SK-N-SH (cell line): ENCODE measurements around the gene NEMP2. TPM values are rescaled to one million over a fixed set of nuclear protein-coding genes. Genes with fewer than 3 reads are reported as not detected.

Experiments used
- CTCF ChIA-PET: fragments of 300-600, 350-600 bp; formaldehyde crosslinking; extraction: SDS; loops from one replicate; lab custom pipeline; 2021; lab: Yijun Ruan, JAX
- POLR2A ChIA-PET: fragments of 350-600 bp; sonication (Branson Sonifier 250); formaldehyde crosslinking; extraction: SDS; loops from one replicate; lab custom pipeline; 2020; ENCODE audit warnings: antibody characterized with exemption, inconsistent platforms; lab: Yijun Ruan, JAX
- DNase-seq: peaks from one replicate; pipeline ENCODE4 v3.0.0; 2012
- H2AFZ ChIP-seq: fragments of 200-600 bp; sonication (generic); 2 replicates; pipeline ENCODE4 v1.8.1; 2016; ENCODE audit warnings: antibody characterized with exemption, mild to moderate bottlenecking, low read depth
- H3F3A ChIP-seq: fragments of 200-600 bp; sonication (generic); replicated peaks from 2 replicates; pipeline ENCODE3; 2016; ENCODE audit warnings: antibody characterized with exemption, mild to moderate bottlenecking; ENCODE audit not compliant: insufficient read depth
- H3K27ac ChIP-seq, 2 experiments: fragments of 200-500 bp in 1 of 2; fragments of 200-600 bp in 1 of 2; sonication (Bioruptor generic) in 1 of 2; sonication (generic), shearing (Covaris generic) in 1 of 2; 2 replicates each; pipeline versions ENCODE4 v1.5.1 to v1.6.1; 2014 to 2016; ENCODE audit warnings: low read depth in 2 of 2, inconsistent platforms in 1 of 2, low read length in 1 of 2, mild to moderate bottlenecking in 1 of 2, mixed read lengths in 1 of 2
- H3K27me3 ChIP-seq: fragments of 200-600 bp; sonication (generic), shearing (Covaris generic); 2 replicates; pipeline ENCODE4 v1.6.1; 2016; ENCODE audit warnings: mixed run types; ENCODE audit not compliant: insufficient read depth
- H3K36me3 ChIP-seq, 2 experiments: fragments of 200-500 bp in 1 of 2; fragments of 200-600 bp in 1 of 2; sonication (Bioruptor generic) in 1 of 2; sonication (generic) in 1 of 2; replicated peaks in 1 of 2; 2 replicates each; pipeline versions ENCODE3 to v1.5.1; 2014 to 2016; ENCODE audit warnings: low read length in 1 of 2, mild to moderate bottlenecking in 1 of 2; ENCODE audit not compliant: insufficient read depth in 2 of 2, control insufficient read depth in 1 of 2
- H3K4me1 ChIP-seq, 2 experiments: fragments of 200-500 bp in 1 of 2; fragments of 200-600 bp in 1 of 2; sonication (Bioruptor generic) in 1 of 2; sonication (generic), shearing (Covaris generic) in 1 of 2; 2 replicates each; pipeline versions ENCODE4 v1.5.1 to v1.6.1; 2014 to 2016; ENCODE audit warnings: low read depth in 1 of 2, low read length in 1 of 2, mixed run types in 1 of 2; ENCODE audit not compliant: insufficient read depth in 2 of 2, control insufficient read depth in 1 of 2
- H3K4me2 ChIP-seq: fragments of 200-600 bp; sonication (generic), shearing (Covaris generic); 2 replicates; pipeline ENCODE4 v1.6.1; 2017; ENCODE audit warnings: mixed run types
- H3K4me3 ChIP-seq, 2 experiments: fragments of 200-500 bp in 1 of 2; fragments of 200-600 bp in 1 of 2; sonication (Bioruptor generic) in 1 of 2; sonication (generic), shearing (Covaris generic) in 1 of 2; 2 replicates each; pipeline versions ENCODE4 v1.5.1 to v1.8.1; 2014 to 2016; ENCODE audit warnings: low read depth in 2 of 2, inconsistent platforms in 1 of 2, low read length in 1 of 2, mild to moderate bottlenecking in 1 of 2, mixed read lengths in 1 of 2, moderate library complexity in 1 of 2
- H3K79me2 ChIP-seq: fragments of 200-600 bp; sonication (generic); 2 replicates; pipeline ENCODE4 v1.8.1; 2017; ENCODE audit warnings: mild to moderate bottlenecking; ENCODE audit not compliant: insufficient read depth
- H3K9ac ChIP-seq: fragments of 200-600 bp; sonication (generic); 2 replicates; pipeline ENCODE4 v1.6.1; 2017; ENCODE audit warnings: mixed run types
- H3K9me2 ChIP-seq: fragments of 200-600 bp; sonication (generic); 2 replicates; pipeline ENCODE4 v1.6.1; 2017; ENCODE audit warnings: mixed run types
- H3K9me3 ChIP-seq: fragments of 200-600 bp; sonication (generic); 2 replicates; pipeline ENCODE4 v1.6.1; 2017; ENCODE audit warnings: mixed run types, mild to moderate bottlenecking, moderate library complexity
- H4K20me1 ChIP-seq: fragments of 200-600 bp; sonication (generic); 2 replicates; pipeline ENCODE4 v1.6.1; 2017; ENCODE audit warnings: mild to moderate bottlenecking, mixed run types; ENCODE audit not compliant: insufficient read depth
- EP300 ChIP-seq, 2 experiments: IDR thresholded peaks; 2 replicates each; pipeline versions ENCODE4 v1.4.0 to v1.6.1; 2012; ENCODE audit warnings: borderline replicate concordance in 1 of 2, low read depth in 1 of 2, low read length in 1 of 2
- EZH2phosphoT487 ChIP-seq: fragments of 200-600 bp; sonication (generic); IDR thresholded peaks from 2 replicates; pipeline ENCODE4 v1.6.1; 2017; ENCODE audit warnings: low read depth, mixed run types, mild to moderate bottlenecking, antibody characterized with exemption, moderate library complexity, borderline replicate concordance
- FOXM1 ChIP-seq: IDR thresholded peaks from 2 replicates; pipeline ENCODE4 v1.4.0; 2012; ENCODE audit warnings: low read depth, mild to moderate bottlenecking
- IRF3 ChIP-seq: fragments of 150-350 bp; IDR thresholded peaks from 2 replicates; pipeline ENCODE4 v1.6.1; 2016; ENCODE audit warnings: mild to moderate bottlenecking, low read depth, low read length
- JUND ChIP-seq: IDR thresholded peaks from 2 replicates; pipeline ENCODE4 v1.4.0; 2012
- MXI1 ChIP-seq: IDR thresholded peaks from 2 replicates; pipeline ENCODE4 v1.6.1; 2012; ENCODE audit warnings: mild to moderate bottlenecking, low read depth, low read length, improper control_type of control experiment
- NRF1 ChIP-seq: IDR thresholded peaks from 2 replicates; pipeline ENCODE4 v1.6.1; 2012; ENCODE audit warnings: low read depth, mild to moderate bottlenecking, low read length
- POLR2AphosphoS5 ChIP-seq: IDR thresholded peaks from 2 replicates; pipeline ENCODE4 v1.6.1; 2012; ENCODE audit warnings: low read depth, low read length
- RAD21 ChIP-seq: IDR thresholded peaks from 2 replicates; pipeline ENCODE4 v1.6.1; 2012; ENCODE audit warnings: mild to moderate bottlenecking, low read length
- RCOR1 ChIP-seq: fragments of 150-350 bp; IDR thresholded peaks from 2 replicates; pipeline ENCODE4 v1.6.1; 2017; ENCODE audit warnings: antibody characterized with exemption, low read length
- RXRA ChIP-seq: IDR thresholded peaks from 2 replicates; pipeline ENCODE4 v1.4.0; 2012; ENCODE audit warnings: low read depth, mild to moderate bottlenecking, borderline replicate concordance
- SIN3A ChIP-seq: IDR thresholded peaks from 2 replicates; pipeline ENCODE4 v1.6.1; 2012; ENCODE audit warnings: low read depth, mild to moderate bottlenecking, low read length, moderate library complexity, borderline replicate concordance
- SMC3 ChIP-seq: IDR thresholded peaks from 2 replicates; pipeline ENCODE4 v1.6.1; 2012; ENCODE audit warnings: low read depth, low read length, improper control_type of control experiment
- TAF1 ChIP-seq: IDR thresholded peaks from 2 replicates; pipeline ENCODE4 v1.6.1; 2012; ENCODE audit warnings: low read depth, mild to moderate bottlenecking, low read length, moderate library complexity, borderline replicate concordance
- YY1 ChIP-seq: IDR thresholded peaks from 2 replicates; pipeline ENCODE4 v1.4.0; 2012; ENCODE audit warnings: low read depth, mild to moderate bottlenecking
- WGBS: methylation state at CpG from one replicate; pipeline ENCODE4 v1.1.6; 2017; ENCODE audit warnings: low lambda C conversion rate; 5-methylcytosine and 5-hydroxymethylcytosine counted together
- polyA plus RNA-seq, 3 experiments: library from polyadenylated mRNA; depleted of rRNA; stranded (reverse); fragments of >200 nt; gene quantifications; 2 replicates each; pipeline ENCODE4 v1.2.3, GENCODE V29; 2012
- small RNA-seq, 7 experiments: library from RNA; depleted of rRNA; stranded (forward); fragments of <200 nt; gene quantifications; one replicate each; pipeline ENCODE3, GENCODE V24; 2012
- TF ChIP-seq, protein P1 (sequence below): IDR thresholded peaks from 2 replicates; pipeline ENCODE4; 2012
- TF ChIP-seq, protein P2 (sequence below): IDR thresholded peaks from 2 replicates; pipeline ENCODE4 v1.4.0; 2012; ENCODE audit warnings: low read depth, borderline replicate concordance
- TF ChIP-seq, protein P3 (sequence below): fragments of 200-600 bp; sonication (generic); IDR thresholded peaks from 2 replicates; pipeline ENCODE4 v1.6.1; 2017; ENCODE audit warnings: antibody characterized with exemption, mild to moderate bottlenecking, moderate library complexity

Gene NEMP2
- polyA plus RNA-seq, 1 of the 3 experiments (the other 2 are of a cell fraction) = 2.0 TPM

DNA sequence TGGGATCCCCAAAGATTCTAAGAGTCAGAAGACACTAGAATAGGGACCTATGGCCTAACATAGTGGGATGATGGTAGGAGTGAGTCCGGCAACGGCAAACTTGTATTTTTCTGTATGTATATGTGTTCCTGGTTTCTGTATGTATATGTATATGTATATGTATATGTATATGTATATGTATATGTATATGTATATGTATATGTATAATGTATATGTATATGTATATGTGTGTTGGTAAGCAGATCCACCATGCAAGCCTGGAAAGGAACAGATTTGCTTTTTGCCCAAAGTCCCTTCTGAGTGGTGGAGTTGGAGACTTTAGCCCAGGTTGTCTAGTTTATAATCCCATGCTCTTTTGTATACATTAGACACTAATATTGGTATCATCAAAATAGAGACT, 79.7 kb downstream of the NEMP2 start:
- Histone ChIP-seq H3K4me1 (peaks cover 3 to 7% of the 10 kb centered on the region in 2 experiments; a peak in 3 of 4 replicates), H2AFZ (no peak overlapping the region), H3K4me2 (no peak overlapping the region), H4K20me1 (no peaks in the 10 kb centered on the region), H3K9me2 (no peaks in the 10 kb centered on the region), H3K79me2 (no peaks in the 10 kb centered on the region), H3F3A (peaks cover 7% of the 10 kb centered on the region), H3K9ac (no peak overlapping the region), H3K4me3 (no peak overlapping the region), H3K27me3 (no peaks in the 10 kb centered on the region), H3K9me3 (no peaks in the 10 kb centered on the region), H3K36me3 (no peaks in the 10 kb centered on the region), H3K27ac (no peak overlapping the region)
- 100% methylated on average over 2 of the region's 2 CpGs for WGBS
- ChIA-PET CTCF (interaction anchor here (0.7 to 0.9 kb wide), 2 partner anchors 13 to 51 kb away, joined by 3 read pairs; no protein-coding TSS in a partner anchor), POLR2A (no interaction called here)
- DNase-seq = no peak
- TF ChIP-seq EZH2phosphoT487 (no peak), YY1 (no peak), RCOR1 (no peak), RXRA (no peak), JUND (no peak), RAD21 (no peak), FOXM1 (no peak), SMC3 (no peak), EP300 (IDR thresholded peaks at IDR 0.05; ENCODE audit: borderline replicate concordance in 1 of 2, low read depth in 1 of 2, low read length in 1 of 2) (no peak), NRF1 (no peak), POLR2AphosphoS5 (no peak), MXI1 (no peak), IRF3 (no peak), SIN3A (no peak), TAF1 (no peak)
- TF ChIP-seq, protein P1, sequence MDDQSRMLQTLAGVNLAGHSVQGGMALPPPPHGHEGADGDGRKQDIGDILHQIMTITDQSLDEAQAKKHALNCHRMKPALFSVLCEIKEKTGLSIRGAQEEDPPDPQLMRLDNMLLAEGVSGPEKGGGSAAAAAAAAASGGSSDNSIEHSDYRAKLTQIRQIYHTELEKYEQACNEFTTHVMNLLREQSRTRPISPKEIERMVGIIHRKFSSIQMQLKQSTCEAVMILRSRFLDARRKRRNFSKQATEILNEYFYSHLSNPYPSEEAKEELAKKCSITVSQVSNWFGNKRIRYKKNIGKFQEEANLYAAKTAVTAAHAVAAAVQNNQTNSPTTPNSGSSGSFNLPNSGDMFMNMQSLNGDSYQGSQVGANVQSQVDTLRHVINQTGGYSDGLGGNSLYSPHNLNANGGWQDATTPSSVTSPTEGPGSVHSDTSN = no peak
- TF ChIP-seq, protein P2, sequence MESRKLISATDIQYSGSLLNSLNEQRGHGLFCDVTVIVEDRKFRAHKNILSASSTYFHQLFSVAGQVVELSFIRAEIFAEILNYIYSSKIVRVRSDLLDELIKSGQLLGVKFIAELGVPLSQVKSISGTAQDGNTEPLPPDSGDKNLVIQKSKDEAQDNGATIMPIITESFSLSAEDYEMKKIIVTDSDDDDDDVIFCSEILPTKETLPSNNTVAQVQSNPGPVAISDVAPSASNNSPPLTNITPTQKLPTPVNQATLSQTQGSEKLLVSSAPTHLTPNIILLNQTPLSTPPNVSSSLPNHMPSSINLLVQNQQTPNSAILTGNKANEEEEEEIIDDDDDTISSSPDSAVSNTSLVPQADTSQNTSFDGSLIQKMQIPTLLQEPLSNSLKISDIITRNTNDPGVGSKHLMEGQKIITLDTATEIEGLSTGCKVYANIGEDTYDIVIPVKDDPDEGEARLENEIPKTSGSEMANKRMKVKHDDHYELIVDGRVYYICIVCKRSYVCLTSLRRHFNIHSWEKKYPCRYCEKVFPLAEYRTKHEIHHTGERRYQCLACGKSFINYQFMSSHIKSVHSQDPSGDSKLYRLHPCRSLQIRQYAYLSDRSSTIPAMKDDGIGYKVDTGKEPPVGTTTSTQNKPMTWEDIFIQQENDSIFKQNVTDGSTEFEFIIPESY = no peak
- TF ChIP-seq, protein P3, sequence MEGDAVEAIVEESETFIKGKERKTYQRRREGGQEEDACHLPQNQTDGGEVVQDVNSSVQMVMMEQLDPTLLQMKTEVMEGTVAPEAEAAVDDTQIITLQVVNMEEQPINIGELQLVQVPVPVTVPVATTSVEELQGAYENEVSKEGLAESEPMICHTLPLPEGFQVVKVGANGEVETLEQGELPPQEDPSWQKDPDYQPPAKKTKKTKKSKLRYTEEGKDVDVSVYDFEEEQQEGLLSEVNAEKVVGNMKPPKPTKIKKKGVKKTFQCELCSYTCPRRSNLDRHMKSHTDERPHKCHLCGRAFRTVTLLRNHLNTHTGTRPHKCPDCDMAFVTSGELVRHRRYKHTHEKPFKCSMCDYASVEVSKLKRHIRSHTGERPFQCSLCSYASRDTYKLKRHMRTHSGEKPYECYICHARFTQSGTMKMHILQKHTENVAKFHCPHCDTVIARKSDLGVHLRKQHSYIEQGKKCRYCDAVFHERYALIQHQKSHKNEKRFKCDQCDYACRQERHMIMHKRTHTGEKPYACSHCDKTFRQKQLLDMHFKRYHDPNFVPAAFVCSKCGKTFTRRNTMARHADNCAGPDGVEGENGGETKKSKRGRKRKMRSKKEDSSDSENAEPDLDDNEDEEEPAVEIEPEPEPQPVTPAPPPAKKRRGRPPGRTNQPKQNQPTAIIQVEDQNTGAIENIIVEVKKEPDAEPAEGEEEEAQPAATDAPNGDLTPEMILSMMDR = no peak

Small RNA genes within 50 kb of the gene (small RNA-seq; reads per million reads assigned to genes)
- 0 reads per million in 7 experiments for gene RN7SKP179

Other genes with a start within 250 kb of the NEMP2 start
- gene HIBCH, start 214.9 kb downstream of the NEMP2 start, polyA plus RNA-seq (2012; rRNA removed) = 8.4 and 12.2 TPM in 2 replicates
- gene INPP1, start 191.1 kb downstream of the NEMP2 start, polyA plus RNA-seq (2012; rRNA removed) = 5.7 and 6.4 TPM in 2 replicates
- 15.1 and 15.9 TPM in 2 replicates for gene MFSD6, start 126.4 kb downstream of the NEMP2 start, polyA plus RNA-seq (2012; rRNA removed)
- gene NAB1, start 114.4 kb upstream of the NEMP2 start, polyA plus RNA-seq (2012; rRNA removed) = 9.7 and 13.4 TPM in 2 replicates